Dedifferentiated amniotic fluid mesenchymal stem cell (primary cell): ENCODE data around the gene GRHPR.

Experiments
- DNase-seq: peaks from one replicate; pipeline ENCODE4 v3.0.0-alpha.2; 2016; ENCODE audit errors: extremely low spot score

Gene GRHPR

GRCh38 chr9:37480759-37481158 is 58.3 kb downstream of the GRHPR start:
- no peak for DNase-seq

GRCh38 chr9:37485389-37486255 is 63.1 kb downstream of the GRHPR start, which contains the start of gene POLR1E:
POLR1E (plus strand) TSS chr9:37485948; CDS start chr9:37486048, 100 bp downstream.
- peak; percentile 86 for DNase-seq

- DNase-seq, result no peak
These were observed 63.7 kb downstream of the GRHPR start for GRCh38 chr9:37486256-37486615.
